HepG2 (cell line): Measurements from ENCODE around the gene BCAS2. TPM values are rescaled to one million over a fixed set of nuclear protein-coding genes. Genes with fewer than 3 reads are reported as not detected.

Experiments
- ARNT2 ChIP-seq: sonication (generic); formaldehyde crosslinking; IDR thresholded peaks from 2 replicates; pipeline ENCODE4 v1.8.0; 2022; ENCODE audit warnings: mild to moderate bottlenecking, low read depth, missing genetic modification reagents, moderate library complexity
- CEBPZ ChIP-seq: IDR thresholded peaks from 2 replicates; pipeline ENCODE4 v1.6.1; 2012; ENCODE audit warnings: low read length, improper control_type of control experiment
- GABPA ChIP-seq, 2 experiments: IDR thresholded peaks; 2 replicates each; pipeline ENCODE4 v1.6.1; 2011 to 2016; ENCODE audit warnings: low read depth in 2 of 2, low read length in 1 of 2, missing biosample characterization in 1 of 2, missing genetic modification characterization in 1 of 2
- HNRNPLL ChIP-seq: fragments of 200-400 bp; formaldehyde crosslinking; IDR thresholded peaks from 2 replicates; pipeline ENCODE4 v1.6.1; 2017; ENCODE audit warnings: mild to moderate bottlenecking, low read depth, low read length; ENCODE audit not compliant: poor library complexity, severe bottlenecking
- HOXD1 ChIP-seq: sonication (generic); formaldehyde crosslinking; IDR thresholded peaks from 2 replicates; pipeline ENCODE4 v1.5.0; 2020; ENCODE audit warnings: missing genetic modification reagents
- NFATC3 ChIP-seq: sonication (generic); formaldehyde crosslinking; IDR thresholded peaks from 2 replicates; pipeline ENCODE4 v1.5.1; 2020; ENCODE audit warnings: mild to moderate bottlenecking, missing genetic modification reagents
- PCBP1 ChIP-seq: fragments of 200-400 bp; formaldehyde crosslinking; IDR thresholded peaks from 2 replicates; pipeline ENCODE4 v1.6.1; 2017; ENCODE audit warnings: mild to moderate bottlenecking, low read depth, low read length, borderline replicate concordance
- SPEN ChIP-seq: sonication (generic); formaldehyde crosslinking; IDR thresholded peaks from 2 replicates; pipeline ENCODE4 v1.5.1; 2020; ENCODE audit warnings: low read depth, mild to moderate bottlenecking, missing genetic modification reagents
- ZBTB1 ChIP-seq: sonication (generic); formaldehyde crosslinking; IDR thresholded peaks from 2 replicates; pipeline ENCODE4 v1.4.0; 2020; ENCODE audit warnings: missing genetic modification reagents, borderline replicate concordance
- ZBTB46 ChIP-seq: sonication (generic); formaldehyde crosslinking; IDR thresholded peaks from 2 replicates; pipeline ENCODE4 v1.4.0; 2020; ENCODE audit warnings: mild to moderate bottlenecking, missing genetic modification reagents, borderline replicate concordance
- ZSCAN29 ChIP-seq: sonication (generic); formaldehyde crosslinking; conservative IDR thresholded peaks from 2 replicates; pipeline ENCODE4 v1.4.0; 2020; ENCODE audit warnings: mild to moderate bottlenecking, missing genetic modification reagents
- polyA plus RNA-seq, 8 experiments: library from polyadenylated mRNA; depleted of rRNA in 3 of 8; stranded (reverse) in 7 of 8; unstranded in 1 of 8; fragments of >200 nt; fragmentation: Illumina TruSeq in 4 of 8; extraction: Trizol in 4 of 8; gene quantifications; 2 replicates each; pipeline versions ENCODE4 v1.2.1 to v1.2.3, GENCODE V29; 2011 to 2016; ENCODE audit warnings: low read depth in 4 of 8, missing spikeins in 1 of 8, mixed read lengths in 1 of 8; ENCODE audit not compliant: insufficient read depth in 1 of 8
- total RNA-seq, 5 experiments: library from RNA; depleted of rRNA; stranded (reverse); fragments of >200 nt; fragmentation: Illumina TruSeq; extraction: Trizol; gene quantifications; 2 replicates each; pipeline ENCODE4 v1.2.3, GENCODE V29; 2016; ENCODE audit warnings: low read depth in 1 of 5

Gene BCAS2
- total and polyA plus RNA-seq, 2 of the 13 experiments (the other 11 are each of a cell fraction or from before 2014, with no cell fraction given): 18.0 to 47.4 TPM

DNA sequence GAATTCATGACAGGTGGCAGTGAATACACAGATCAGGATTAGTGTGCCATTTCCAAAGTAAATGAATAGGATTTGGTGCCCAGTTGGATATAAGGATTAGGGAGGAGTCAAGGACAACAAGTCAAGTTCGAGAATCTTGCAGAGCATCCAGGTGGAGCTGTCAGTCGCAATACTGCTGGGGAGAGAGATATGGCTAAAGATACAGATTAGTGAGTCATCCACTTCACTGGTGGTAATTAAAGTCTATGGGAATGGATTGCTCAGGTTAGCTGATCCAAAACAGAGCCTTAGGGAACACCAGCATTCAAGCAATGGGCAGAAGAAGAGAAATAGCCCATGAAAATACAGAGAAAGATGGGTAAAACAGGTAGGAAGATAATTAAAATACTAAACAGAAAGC, 26.8 kb downstream of the BCAS2 start (continued):
- TF ChIP-seq CEBPZ (no peak), ARNT2 (CRISPR knock-in tag) (no peak), ZBTB46 (CRISPR knock-in tag) (no peak), PCBP1 (no peak), NFATC3 (CRISPR knock-in tag) (no peak), GABPA (IDR thresholded peaks at IDR 0.05; ENCODE audit: low read depth, low read length) (no peak), GABPA (CRISPR knock-in tag; IDR thresholded peaks at IDR 0.05; ENCODE audit: low read depth) (no peak), HNRNPLL (no peak), HOXD1 (no peak), SPEN (CRISPR knock-in tag) (no peak), ZBTB1 (CRISPR knock-in tag) (no peak), ZSCAN29 (no peak)
- TF ChIP-seq, all 625 proteins: peak for 0
